IMR-90 (cell line): ENCODE measurements around the gene MSH3. TPM values are rescaled to one million over a fixed set of nuclear protein-coding genes. Genes with fewer than 3 reads are reported as not detected.

Experiments used
- ATAC-seq: fragments of 200-7000 bp; cut with Tn5 transposase; 2 replicates; pipeline ENCODE4 v1.9.1; 2020; ENCODE audit warnings: low read depth, mild to moderate bottlenecking, moderate library complexity
- BruUV-seq: library from RNA; stranded (reverse); fragments of 400-500 nt; replicated peaks from 2 replicates; lab custom pipeline; 2021; lab: Mats Ljungman, UMichigan
- CTCF ChIA-PET: fragments of 300-600 bp; formaldehyde crosslinking; extraction: SDS; loops from one replicate; lab custom pipeline; 2021; ENCODE audit warnings: antibody characterized with exemption; lab: Yijun Ruan, JAX
- POLR2A ChIA-PET: fragments of 300-600 bp; sonication (Branson Sonifier 250); formaldehyde crosslinking; loops from one replicate; lab custom pipeline; 2022; ENCODE audit warnings: antibody characterized with exemption; ENCODE audit not compliant: unreplicated experiment; lab: Charles Lee
- DNase-seq: peaks from one replicate; pipeline ENCODE4 v3.0.0; 2013
- H2AFZ ChIP-seq: replicated peaks from 2 replicates; pipeline ENCODE3; 2013; ENCODE audit warnings: low read length, mild to moderate bottlenecking; ENCODE audit not compliant: poor library complexity
- H2AK5ac ChIP-seq: 2 replicates; pipeline ENCODE4 v1.6.1; 2013; ENCODE audit warnings: low read depth, low read length, inconsistent platforms
- H2AK9ac ChIP-seq: replicated peaks from 2 replicates; pipeline ENCODE3; 2013; ENCODE audit warnings: mild to moderate bottlenecking, low read depth, low read length, moderate library complexity; ENCODE audit not compliant: poor library complexity
- H2BK120ac ChIP-seq: 2 replicates; pipeline ENCODE4 v1.6.1; 2013; ENCODE audit warnings: low read depth, low read length, inconsistent platforms
- H2BK15ac ChIP-seq: 3 replicates; pipeline ENCODE4 v1.6.1; 2013; ENCODE audit warnings: low read depth, low read length, inconsistent platforms
- H2BK20ac ChIP-seq: 2 replicates; pipeline ENCODE4 v1.6.1; 2013; ENCODE audit warnings: low read depth, mild to moderate bottlenecking, inconsistent platforms, low read length, moderate library complexity
- H2BK5ac ChIP-seq: 2 replicates; pipeline ENCODE4 v1.6.1; 2013; ENCODE audit warnings: mild to moderate bottlenecking, low read depth, low read length, inconsistent platforms; ENCODE audit not compliant: poor library complexity, severe bottlenecking
- H3K14ac ChIP-seq: replicated peaks from 2 replicates; pipeline ENCODE4 v1.6.1; 2013; ENCODE audit warnings: low read depth, low read length, inconsistent platforms
- H3K18ac ChIP-seq: 2 replicates; pipeline ENCODE4 v1.6.1; 2013; ENCODE audit warnings: low read depth, low read length, control low read depth
- H3K23ac ChIP-seq: 2 replicates; pipeline ENCODE4 v1.6.1; 2013; ENCODE audit warnings: low read depth, low read length, inconsistent platforms
- H3K27ac ChIP-seq: 2 replicates; pipeline ENCODE4 v1.5.1; 2013; ENCODE audit warnings: mild to moderate bottlenecking, control low read depth, low read length; ENCODE audit not compliant: insufficient read depth
- H3K27me3 ChIP-seq: 2 replicates; pipeline ENCODE4 v1.6.1; 2013; ENCODE audit warnings: low read length; ENCODE audit not compliant: control insufficient read depth, insufficient read depth
- H3K36me3 ChIP-seq: 2 replicates; pipeline ENCODE4 v1.6.1; 2013; ENCODE audit warnings: low read length, mixed read lengths; ENCODE audit not compliant: control insufficient read depth, insufficient read depth
- H3K4ac ChIP-seq: 2 replicates; pipeline ENCODE4 v1.6.1; 2013; ENCODE audit warnings: low read depth, low read length, inconsistent platforms
- H3K4me1 ChIP-seq: 2 replicates; pipeline ENCODE4 v1.6.1; 2013; ENCODE audit warnings: low read length, mixed read lengths; ENCODE audit not compliant: control insufficient read depth, insufficient read depth
- H3K4me2 ChIP-seq: 2 replicates; pipeline ENCODE4 v1.6.1; 2013; ENCODE audit warnings: low read depth, mild to moderate bottlenecking, control low read depth, low read length, moderate library complexity
- H3K4me3 ChIP-seq: 2 replicates; pipeline ENCODE4 v1.5.1; 2013; ENCODE audit warnings: low read depth, mild to moderate bottlenecking, control low read depth, low read length, moderate library complexity; ENCODE audit not compliant: insufficient read depth
- H3K56ac ChIP-seq: 2 replicates; pipeline ENCODE4 v1.6.1; 2013; ENCODE audit warnings: low read length, inconsistent platforms; ENCODE audit not compliant: insufficient read depth; ENCODE audit errors: extremely low read depth
- H3K79me1 ChIP-seq, 2 experiments: 2 replicates each; pipeline ENCODE4 v1.6.1; 2013; ENCODE audit warnings: low read length in 2 of 2, inconsistent platforms in 1 of 2, low read depth in 1 of 2
- H3K9ac ChIP-seq: 2 replicates; pipeline ENCODE4 v1.6.1; 2013; ENCODE audit warnings: low read depth, low read length, control low read depth
- H3K9me1 ChIP-seq: 2 replicates; pipeline ENCODE4 v1.6.1; 2013; ENCODE audit warnings: low read length, inconsistent platforms; ENCODE audit not compliant: insufficient read depth
- H3K9me3 ChIP-seq: 2 replicates; pipeline ENCODE4 v1.6.1; 2013; ENCODE audit warnings: low read length; ENCODE audit not compliant: control insufficient read depth, insufficient read depth
- H4K20me1 ChIP-seq: 2 replicates; pipeline ENCODE4 v1.6.1; 2013; ENCODE audit warnings: low read length, inconsistent platforms; ENCODE audit not compliant: insufficient read depth
- H4K5ac ChIP-seq: 2 replicates; pipeline ENCODE4 v1.6.1; 2013; ENCODE audit warnings: mild to moderate bottlenecking, low read depth, low read length, control low read depth
- H4K8ac ChIP-seq, 2 experiments: 2 replicates each; pipeline ENCODE4 v1.6.1; 2013; ENCODE audit warnings: low read depth in 2 of 2, low read length in 2 of 2, control low read depth in 1 of 2, inconsistent platforms in 1 of 2
- H4K91ac ChIP-seq: 2 replicates; pipeline ENCODE4 v1.6.1; 2013; ENCODE audit warnings: low read depth, low read length, inconsistent platforms; ENCODE audit not compliant: insufficient read depth
- BHLHE40 ChIP-seq: fragments of 150-350 bp; IDR thresholded peaks from 2 replicates; pipeline ENCODE4 v1.6.1; 2016; ENCODE audit warnings: mild to moderate bottlenecking, low read depth, low read length
- CEBPB ChIP-seq: IDR thresholded peaks from 2 replicates; pipeline ENCODE4 v1.6.1; 2012; ENCODE audit warnings: low read depth, low read length, improper control_type of control experiment
- CHD1 ChIP-seq: IDR thresholded peaks from 2 replicates; pipeline ENCODE4 v1.6.1; 2012; ENCODE audit warnings: low read depth, low read length, improper control_type of control experiment
- MAFK ChIP-seq: IDR thresholded peaks from 2 replicates; pipeline ENCODE4 v1.6.1; 2012; ENCODE audit warnings: low read depth, low read length, improper control_type of control experiment
- MXI1 ChIP-seq: IDR thresholded peaks from 2 replicates; pipeline ENCODE4 v1.6.1; 2012; ENCODE audit warnings: low read depth, mild to moderate bottlenecking, low read length, moderate library complexity, borderline replicate concordance
- NFE2L2 ChIP-seq: fragments of 150-350 bp; IDR thresholded peaks from 2 replicates; pipeline ENCODE4 v1.6.1; 2016; ENCODE audit warnings: low read depth, mild to moderate bottlenecking, low read length
- POLR2A ChIP-seq: IDR thresholded peaks from 2 replicates; pipeline ENCODE4 v1.6.1; 2012; ENCODE audit warnings: mild to moderate bottlenecking, low read depth, low read length
- RAD21 ChIP-seq: IDR thresholded peaks from 2 replicates; pipeline ENCODE4 v1.6.1; 2012; ENCODE audit warnings: low read length, improper control_type of control experiment
- RCOR1 ChIP-seq: IDR thresholded peaks from 2 replicates; pipeline ENCODE4 v1.6.1; 2012; ENCODE audit warnings: mild to moderate bottlenecking, low read length, improper control_type of control experiment; ENCODE audit not compliant: insufficient replicate concordance
- RFX5 ChIP-seq: IDR thresholded peaks from 2 replicates; pipeline ENCODE4 v1.8.0; 2012; ENCODE audit warnings: low read depth, mild to moderate bottlenecking, low read length, moderate library complexity
- SMC3 ChIP-seq: fragments of 150-350 bp; IDR thresholded peaks from 2 replicates; pipeline ENCODE4 v1.6.1; 2016; ENCODE audit warnings: low read depth, mild to moderate bottlenecking, antibody characterized with exemption, low read length, moderate library complexity
- USF2 ChIP-seq: fragments of 150-350 bp; IDR thresholded peaks from 2 replicates; pipeline ENCODE4 v1.6.1; 2017; ENCODE audit warnings: mild to moderate bottlenecking, antibody characterized with exemption, low read length, low read depth
- WGBS, 2 experiments: methylation state at CpG; one replicate each; pipeline versions ENCODE4 v1.1.5 to v1.1.7; 2013; ENCODE audit warnings: missing lambda C conversion rate in 2 of 2; ENCODE audit not compliant: insufficient read length in 1 of 2; ENCODE audit errors: extremely low coverage in 2 of 2; 5-methylcytosine and 5-hydroxymethylcytosine counted together
- dilution Hi-C: fragments of 300-500 bp; cut with HindIII; formaldehyde crosslinking; loops from one replicate; pipeline ENCODE4 v1.14.3; 2018; ENCODE audit warnings: low sequenced_read_pairs; ENCODE audit not compliant: unreplicated experiment
- in situ Hi-C: fragments of 300-500 bp; cut with MboI; formaldehyde crosslinking; loops from 3 replicates; pipeline ENCODE4 v1.14.3; 2019; ENCODE audit warnings: low sequenced_read_pairs, inconsistent platforms, mixed read lengths
- intact Hi-C: fragments of 100-400 bp; cut with micrococcal nuclease; formaldehyde crosslinking; loops from 2 replicates; pipeline ENCODE4 v1.10.0; 2022
- polyA plus RNA-seq, 3 experiments: library from polyadenylated mRNA; depleted of rRNA; stranded (reverse); fragments of >200 nt; gene quantifications; 2 replicates each; pipeline ENCODE4 v1.2.3, GENCODE V29; 2012; ENCODE audit warnings: low replicate concordance in 1 of 3
- total RNA-seq: library from RNA; depleted of rRNA; stranded (reverse); fragments of >200 nt; gene quantifications from 2 replicates; pipeline ENCODE4 v1.2.3, GENCODE V29; 2012
- TF ChIP-seq, protein P1 (sequence below): fragments of 150-350 bp; IDR thresholded peaks from 2 replicates; pipeline ENCODE4 v1.6.1; 2016; ENCODE audit warnings: low read depth, mild to moderate bottlenecking, low read length, moderate library complexity, borderline replicate concordance
- TF ChIP-seq, protein P2 (sequence below): conservative IDR thresholded peaks from 2 replicates; pipeline ENCODE4 v1.5.1; 2012; ENCODE audit warnings: mild to moderate bottlenecking, low read depth, low read length, improper control_type of control experiment

The MSH3 gene
- total and polyA plus RNA-seq, 2 of the 4 experiments (the other 2 are of a cell fraction), result 4.6 to 13.3 TPM

DNA sequence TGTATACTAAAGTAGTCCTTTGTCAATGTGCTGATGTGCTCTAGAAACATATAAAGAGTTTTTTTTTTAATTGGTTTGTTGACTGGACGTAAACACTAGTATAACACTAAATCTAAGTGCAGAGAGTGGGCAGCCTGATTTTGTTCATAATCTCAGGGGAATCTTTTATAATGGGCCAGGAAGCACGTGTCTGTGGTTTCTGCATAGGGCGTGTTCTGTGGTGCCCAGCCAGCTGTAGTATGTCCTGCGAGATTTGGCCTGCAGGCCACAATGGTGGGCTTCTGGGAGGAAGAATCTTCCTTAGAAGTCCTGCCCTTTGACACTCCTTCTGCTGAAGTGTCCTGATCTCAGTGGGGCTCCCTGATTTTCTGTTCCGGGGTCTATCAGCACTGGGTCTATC lies 49.3 kb downstream of the MSH3 start:
- Histone ChIP-seq H2BK20ac (no peak overlapping the region), H4K20me1 (no peaks in the 10 kb centered on the region), H3K4me1 (peaks cover 5% of the 10 kb centered on the region), H2BK120ac (no peak overlapping the region), H4K8ac (no peak overlapping the region), H3K14ac (no peak overlapping the region), H3K27ac (no peak overlapping the region), H3K56ac (no peak overlapping the region), H2AK5ac (no peak overlapping the region), H2BK5ac (no peak overlapping the region), H3K9ac (no peak overlapping the region), H3K36me3 (peaks cover 11% of the 10 kb centered on the region), H2BK15ac (no peak overlapping the region), H2AK9ac (no peak overlapping the region), H3K23ac (no peak overlapping the region), H4K5ac (no peak overlapping the region), H4K91ac (no peak overlapping the region), H3K79me1 (peaks cover 0 to 9% of the 10 kb centered on the region in 2 experiments; a peak in 2 of 4 replicates), H3K9me1 (peaks cover 11% of the 10 kb centered on the region; the same call in 1 of the 2 replicates), H3K4me2 (no peak overlapping the region), H3K9me3 (no peaks in the 10 kb centered on the region), H3K18ac (no peak overlapping the region), H3K4me3 (no peak overlapping the region), H2AFZ (no peak overlapping the region), H3K4ac (no peak overlapping the region), H3K27me3 (no peaks in the 10 kb centered on the region)
- WGBS, 2 experiments, result 88% methylated on average over 1 of the region's 5 CpGs; no CpG with 5 or more reads in 1 of the 2 experiments
- ChIA-PET CTCF (no interaction called here), POLR2A (no interaction called here)
- no TSS peak for BruUV-seq
- TF ChIP-seq NFE2L2, result no peak
- TF ChIP-seq MAFK, result no peak
- TF ChIP-seq, protein P1, sequence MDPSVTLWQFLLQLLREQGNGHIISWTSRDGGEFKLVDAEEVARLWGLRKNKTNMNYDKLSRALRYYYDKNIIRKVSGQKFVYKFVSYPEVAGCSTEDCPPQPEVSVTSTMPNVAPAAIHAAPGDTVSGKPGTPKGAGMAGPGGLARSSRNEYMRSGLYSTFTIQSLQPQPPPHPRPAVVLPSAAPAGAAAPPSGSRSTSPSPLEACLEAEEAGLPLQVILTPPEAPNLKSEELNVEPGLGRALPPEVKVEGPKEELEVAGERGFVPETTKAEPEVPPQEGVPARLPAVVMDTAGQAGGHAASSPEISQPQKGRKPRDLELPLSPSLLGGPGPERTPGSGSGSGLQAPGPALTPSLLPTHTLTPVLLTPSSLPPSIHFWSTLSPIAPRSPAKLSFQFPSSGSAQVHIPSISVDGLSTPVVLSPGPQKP, result no peak
- no peak for TF ChIP-seq USF2
- TF ChIP-seq RAD21, result no peak
- no peak for TF ChIP-seq RCOR1
- TF ChIP-seq MXI1, result no peak
- TF ChIP-seq RFX5, result no peak
- TF ChIP-seq, protein P2, sequence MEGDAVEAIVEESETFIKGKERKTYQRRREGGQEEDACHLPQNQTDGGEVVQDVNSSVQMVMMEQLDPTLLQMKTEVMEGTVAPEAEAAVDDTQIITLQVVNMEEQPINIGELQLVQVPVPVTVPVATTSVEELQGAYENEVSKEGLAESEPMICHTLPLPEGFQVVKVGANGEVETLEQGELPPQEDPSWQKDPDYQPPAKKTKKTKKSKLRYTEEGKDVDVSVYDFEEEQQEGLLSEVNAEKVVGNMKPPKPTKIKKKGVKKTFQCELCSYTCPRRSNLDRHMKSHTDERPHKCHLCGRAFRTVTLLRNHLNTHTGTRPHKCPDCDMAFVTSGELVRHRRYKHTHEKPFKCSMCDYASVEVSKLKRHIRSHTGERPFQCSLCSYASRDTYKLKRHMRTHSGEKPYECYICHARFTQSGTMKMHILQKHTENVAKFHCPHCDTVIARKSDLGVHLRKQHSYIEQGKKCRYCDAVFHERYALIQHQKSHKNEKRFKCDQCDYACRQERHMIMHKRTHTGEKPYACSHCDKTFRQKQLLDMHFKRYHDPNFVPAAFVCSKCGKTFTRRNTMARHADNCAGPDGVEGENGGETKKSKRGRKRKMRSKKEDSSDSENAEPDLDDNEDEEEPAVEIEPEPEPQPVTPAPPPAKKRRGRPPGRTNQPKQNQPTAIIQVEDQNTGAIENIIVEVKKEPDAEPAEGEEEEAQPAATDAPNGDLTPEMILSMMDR, result no peak
- TF ChIP-seq SMC3, result no peak
- no peak for TF ChIP-seq CEBPB
- TF ChIP-seq CHD1, result no peak
- TF ChIP-seq BHLHE40, result no peak
- no peak for TF ChIP-seq POLR2A
- ATAC-seq, result no peak
- dilution Hi-C loops, result no loop called here
- intact Hi-C loops, result no loop called here
- DNase-seq, result no peak
- in situ Hi-C loops, result no loop called here
